ENCODE data around the gene E2F6. TPM values are rescaled to one million over a fixed set of nuclear protein-coding genes. Genes with fewer than 3 reads are reported as not detected.

E2F6 gene
- polyA plus RNA-seq, 1 experiment = 17.9 TPM

GRCh38 chr2:11411768-11412448 lies 54.1 kb downstream of the E2F6 start:
- Histone ChIP-seq H3K9me3 (ENCODE audit: control insufficient read depth, insufficient read depth, low read length) (no peaks in the 10 kb centered on the region; the same call in 1 of the 2 replicates), H3K4me3 (ENCODE audit: low read depth, low read length) (peak overlapping the region; percentile 44), H3K27ac (ENCODE audit: low read depth, low read length) (no peak overlapping the region), H3K27me3 (ENCODE audit: control insufficient read depth, insufficient read depth, low read length) (no peaks in the 10 kb centered on the region)
- TF ChIP-seq, protein P1, sequence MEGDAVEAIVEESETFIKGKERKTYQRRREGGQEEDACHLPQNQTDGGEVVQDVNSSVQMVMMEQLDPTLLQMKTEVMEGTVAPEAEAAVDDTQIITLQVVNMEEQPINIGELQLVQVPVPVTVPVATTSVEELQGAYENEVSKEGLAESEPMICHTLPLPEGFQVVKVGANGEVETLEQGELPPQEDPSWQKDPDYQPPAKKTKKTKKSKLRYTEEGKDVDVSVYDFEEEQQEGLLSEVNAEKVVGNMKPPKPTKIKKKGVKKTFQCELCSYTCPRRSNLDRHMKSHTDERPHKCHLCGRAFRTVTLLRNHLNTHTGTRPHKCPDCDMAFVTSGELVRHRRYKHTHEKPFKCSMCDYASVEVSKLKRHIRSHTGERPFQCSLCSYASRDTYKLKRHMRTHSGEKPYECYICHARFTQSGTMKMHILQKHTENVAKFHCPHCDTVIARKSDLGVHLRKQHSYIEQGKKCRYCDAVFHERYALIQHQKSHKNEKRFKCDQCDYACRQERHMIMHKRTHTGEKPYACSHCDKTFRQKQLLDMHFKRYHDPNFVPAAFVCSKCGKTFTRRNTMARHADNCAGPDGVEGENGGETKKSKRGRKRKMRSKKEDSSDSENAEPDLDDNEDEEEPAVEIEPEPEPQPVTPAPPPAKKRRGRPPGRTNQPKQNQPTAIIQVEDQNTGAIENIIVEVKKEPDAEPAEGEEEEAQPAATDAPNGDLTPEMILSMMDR (IDR thresholded peaks at IDR 0.05; ENCODE audit: low read depth, low read length) = peak; percentile 90
- DNase-seq (ENCODE audit: low read depth, low spot score) = no peak
- ChIA-PET POLR2A (interaction anchor here (1.0 kb wide), 1 partner anchor 280 kb away, joined by 3 read pairs; no protein-coding TSS in a partner anchor), CTCF (interaction anchor here (0.6 to 3.8 kb wide), 29 partner anchors 10 to 279 kb away, joined by 3 to 62 read pairs (median 4); partner anchors contain the start of gene E2F6)

DNA sequence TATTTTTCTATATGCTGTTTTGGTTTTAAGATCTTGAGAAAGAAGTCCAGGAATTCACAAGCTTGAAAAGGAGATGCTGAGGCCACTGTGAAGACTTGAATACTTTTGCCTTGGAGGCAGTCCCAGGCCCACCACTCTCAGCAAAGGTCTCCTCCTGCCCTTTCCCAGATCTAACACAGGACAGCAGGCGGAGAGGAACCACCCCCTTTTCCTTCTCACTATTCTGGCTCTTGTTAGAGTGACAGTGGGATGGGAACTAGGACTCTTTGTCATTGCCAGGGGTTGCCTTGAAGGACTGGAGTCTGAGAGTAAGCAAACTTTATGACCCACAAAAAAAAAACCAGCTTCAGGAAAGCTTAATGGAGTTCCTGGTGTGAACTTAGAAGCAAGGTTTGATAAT lies 54.7 kb downstream of the E2F6 start:
- DNase-seq (ENCODE audit: low read depth, low spot score) = no peak
- Histone ChIP-seq H3K9me3 (ENCODE audit: control insufficient read depth, insufficient read depth, low read length) (no peaks in the 10 kb centered on the region), H3K27me3 (ENCODE audit: control insufficient read depth, insufficient read depth, low read length) (no peaks in the 10 kb centered on the region), H3K27ac (ENCODE audit: low read depth, low read length) (no peak overlapping the region), H3K4me3 (ENCODE audit: low read depth, low read length) (no peak overlapping the region)
- CTCF ChIA-PET = interaction anchor here (0.5 to 3.8 kb wide), 30 partner anchors 9 to 278 kb away, joined by 3 to 62 read pairs (median 4); partner anchors contain the start of gene E2F6
- POLR2A ChIA-PET = interaction anchor here (1.0 kb wide), 1 partner anchor 279 kb away, joined by 3 read pairs; no protein-coding TSS in a partner anchor
- TF ChIP-seq, protein P1 (IDR thresholded peaks at IDR 0.05; ENCODE audit: low read depth, low read length) = no peak

DNA sequence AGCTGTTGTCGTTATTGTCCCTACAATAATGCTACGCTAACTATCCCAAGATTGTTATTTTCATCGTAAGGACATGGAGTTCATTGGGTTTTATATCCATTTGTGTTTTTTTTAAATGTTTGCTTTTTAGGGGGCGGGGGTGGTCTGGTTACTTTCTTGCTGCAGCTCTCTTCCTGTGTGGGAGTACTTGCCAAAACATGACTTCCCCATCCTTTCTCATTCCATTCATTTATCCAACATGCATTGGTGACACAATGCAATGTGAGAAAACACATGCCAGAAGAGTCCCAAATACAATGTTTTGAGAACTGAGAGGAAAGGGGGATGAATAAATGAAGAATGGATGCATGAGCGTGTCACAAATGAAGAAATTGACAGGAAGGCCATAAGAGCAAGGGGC lies 55.9 kb downstream of the E2F6 start:
- CTCF ChIA-PET = interaction anchor here (0.7 to 3.8 kb wide), 3 partner anchors 105 to 277 kb away, joined by 3 to 49 read pairs (median 3); a partner anchor contains a TSS
- POLR2A ChIA-PET = no interaction called here
- H3K27ac ChIP-seq (ENCODE audit: low read depth, low read length) = no peak overlapping the region
- TF ChIP-seq, protein P1 (IDR thresholded peaks at IDR 0.05; ENCODE audit: low read depth, low read length) = no peak
- no peak for DNase-seq (ENCODE audit: low read depth, low spot score)
- H3K9me3 ChIP-seq (ENCODE audit: control insufficient read depth, insufficient read depth, low read length) = no peaks in the 10 kb centered on the region
- H3K4me3 ChIP-seq (ENCODE audit: low read depth, low read length) = no peak overlapping the region
- H3K27me3 ChIP-seq (ENCODE audit: control insufficient read depth, insufficient read depth, low read length) = no peaks in the 10 kb centered on the region

GRCh38 chr2:11409572-11409959 lies 56.4 kb downstream of the E2F6 start:
- TF ChIP-seq, protein P1 (IDR thresholded peaks at IDR 0.05; ENCODE audit: low read depth, low read length) = no peak
- CTCF ChIA-PET = interaction anchor here (0.6 to 3.8 kb wide), 4 partner anchors 104 to 284 kb away, joined by 3 to 49 read pairs (median 3); a partner anchor contains a TSS

DNA sequence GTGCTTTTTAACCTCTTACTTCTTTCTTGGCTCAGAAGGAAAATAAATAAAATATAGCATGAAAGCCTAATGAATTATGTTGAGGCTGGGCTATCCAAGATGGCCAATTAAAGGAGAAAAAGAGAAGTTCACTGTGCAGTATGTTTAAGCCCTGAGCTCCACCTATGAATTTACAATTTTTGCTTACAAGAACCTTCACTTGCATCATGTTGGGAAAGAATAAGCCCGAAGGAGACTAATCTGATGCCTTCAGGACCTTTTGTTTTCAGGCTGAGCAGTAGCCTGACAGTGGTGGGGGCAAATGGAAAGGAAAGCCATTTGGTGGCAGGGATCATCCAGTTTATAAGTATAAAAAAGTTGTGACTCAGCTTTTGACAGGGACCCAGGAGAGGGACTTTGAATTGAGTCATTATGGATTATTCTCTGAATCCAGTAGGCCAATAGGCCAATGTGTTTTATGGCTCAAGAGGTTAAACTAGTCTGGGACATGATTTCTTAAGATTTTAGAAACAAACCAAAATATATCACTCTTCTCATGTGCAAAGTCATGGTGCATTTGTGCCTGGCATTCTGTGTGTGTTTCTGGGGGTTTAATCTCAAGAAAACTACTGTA lies 56.9 kb downstream of the E2F6 start:
- Histone ChIP-seq H3K9me3 (ENCODE audit: control insufficient read depth, insufficient read depth, low read length) (no peaks in the 10 kb centered on the region), H3K4me3 (ENCODE audit: low read depth, low read length) (no peak overlapping the region), H3K27ac (ENCODE audit: low read depth, low read length) (no peak overlapping the region), H3K27me3 (ENCODE audit: control insufficient read depth, insufficient read depth, low read length) (no peaks in the 10 kb centered on the region)
- DNase-seq (ENCODE audit: low read depth, low spot score) = no peak
- TF ChIP-seq, protein P1 (IDR thresholded peaks at IDR 0.05; ENCODE audit: low read depth, low read length) = no peak
- CTCF ChIA-PET = interaction anchor here (0.6 to 3.8 kb wide), 4 partner anchors 9 to 284 kb away, joined by 3 to 49 read pairs (median 3); a partner anchor contains a TSS
- POLR2A ChIA-PET = no interaction called here

More at GRCh38 chr2:11409572-11409959, 56.4 kb downstream of the E2F6 start:
- Histone ChIP-seq H3K27ac (ENCODE audit: low read depth, low read length) (no peak overlapping the region), H3K27me3 (ENCODE audit: control insufficient read depth, insufficient read depth, low read length) (no peaks in the 10 kb centered on the region), H3K9me3 (ENCODE audit: control insufficient read depth, insufficient read depth, low read length) (no peaks in the 10 kb centered on the region), H3K4me3 (ENCODE audit: low read depth, low read length) (no peak overlapping the region)
- POLR2A ChIA-PET = no interaction called here
- no peak for DNase-seq (ENCODE audit: low read depth, low spot score)

Measured in AG04450 (cell line).